Inferior parietal cortex (tissue), 1 donor: Measurements from ENCODE around the gene GLT6D1.
A peak's percentile ranks its signal among the peaks of the same experiment; 100 is the strongest.
"Not testable (repeated sequence)": the region's sequence is repeated elsewhere in the genome, so short reads cannot be mapped to it uniquely, and the experiment has no call there.

Source experiments
- DNase-seq: peaks from one replicate; pipeline ENCODE4 v3.0.0-alpha.2; 2016; ENCODE audit errors: extremely low spot score

GLT6D1 gene, protein sequence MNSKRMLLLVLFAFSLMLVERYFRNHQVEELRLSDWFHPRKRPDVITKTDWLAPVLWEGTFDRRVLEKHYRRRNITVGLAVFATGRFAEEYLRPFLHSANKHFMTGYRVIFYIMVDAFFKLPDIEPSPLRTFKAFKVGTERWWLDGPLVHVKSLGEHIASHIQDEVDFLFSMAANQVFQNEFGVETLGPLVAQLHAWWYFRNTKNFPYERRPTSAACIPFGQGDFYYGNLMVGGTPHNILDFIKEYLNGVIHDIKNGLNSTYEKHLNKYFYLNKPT

DNA sequence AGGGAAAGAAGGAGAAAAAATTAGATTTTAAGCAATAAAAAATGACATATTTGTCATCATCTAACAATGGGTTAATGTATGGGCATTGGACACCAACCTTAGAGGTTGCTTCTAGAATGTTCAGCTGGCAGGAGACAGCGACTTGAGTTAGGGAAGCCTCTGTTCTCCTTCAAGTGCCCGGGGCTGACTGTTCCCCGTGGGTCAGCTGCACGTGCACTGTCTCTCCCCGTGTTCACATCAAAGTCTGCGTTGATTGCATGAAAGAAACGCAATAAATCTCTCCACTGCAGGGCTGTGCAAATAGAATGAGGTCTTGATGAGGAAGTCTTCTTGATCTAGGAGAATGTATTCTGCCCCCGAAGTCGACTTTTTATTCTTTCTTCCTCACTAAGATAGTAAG lies at the start of gene GLT6D1:
Gene GLT6D1 (minus strand): TSS at position 345 of the 400 bp plus-strand sequence. CDS start 353 bp downstream, outside the sequence.
- DNase-seq: no peak

DNA sequence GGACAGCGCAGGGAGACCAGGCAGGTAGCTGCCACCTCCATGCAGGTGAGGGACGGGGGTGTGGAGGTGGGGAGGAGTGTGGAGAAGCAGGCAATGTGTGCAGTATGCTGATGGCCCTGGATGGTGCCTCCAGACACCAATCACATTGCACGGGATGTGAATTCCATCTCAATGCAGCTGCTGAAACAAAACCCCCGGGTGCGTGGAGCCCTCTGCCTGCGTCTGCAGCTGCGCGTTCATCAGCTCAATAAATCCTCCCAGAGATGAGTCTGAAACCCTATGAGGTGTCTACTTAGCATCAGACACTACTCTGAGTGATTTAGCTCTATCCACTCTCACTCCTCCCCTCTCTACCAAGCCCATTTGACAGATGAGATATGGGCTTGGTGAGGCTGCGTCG lies 49.7 kb upstream of the GLT6D1 start:
- no peak for DNase-seq

DNA sequence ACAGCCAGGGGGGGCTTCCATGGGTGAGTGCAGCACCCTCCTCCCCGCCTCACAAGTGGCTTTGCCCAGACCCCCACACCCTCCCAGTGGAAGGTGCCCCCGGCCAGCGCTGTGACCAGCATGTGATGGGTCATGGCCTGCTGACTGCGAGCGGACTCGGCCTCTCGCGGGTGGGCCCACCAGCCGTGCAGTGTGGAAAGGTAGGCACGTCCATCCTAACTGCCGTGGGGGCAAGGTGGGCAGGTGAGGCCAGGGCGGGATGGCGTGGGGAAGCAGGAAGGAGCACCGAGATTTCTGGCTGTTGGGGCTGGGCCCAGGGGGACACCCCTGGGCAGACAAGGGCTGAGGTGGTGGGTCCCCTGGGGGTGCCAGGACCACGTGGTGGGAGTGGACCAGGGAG lies 47.9 kb upstream of the GLT6D1 start:
- no peak for DNase-seq

DNA sequence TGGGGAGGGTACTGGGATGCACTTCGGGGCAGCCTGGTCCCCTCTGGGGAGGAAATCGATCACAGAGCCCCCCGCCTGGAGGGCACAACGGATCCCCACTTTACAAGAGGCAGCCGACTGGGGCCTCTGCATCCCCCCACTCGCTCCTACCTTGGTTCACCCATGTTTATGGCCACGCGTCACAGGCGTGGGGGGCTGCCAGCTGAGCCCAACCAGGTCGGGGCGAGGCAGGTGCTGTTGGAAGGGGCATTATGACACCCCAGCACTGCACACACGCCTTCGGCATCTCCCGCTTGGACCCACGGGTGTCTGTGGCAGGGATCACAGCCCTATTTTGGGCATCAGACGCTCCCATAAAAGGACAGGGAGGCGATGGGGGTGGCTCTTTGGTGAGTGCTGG lies 45.4 kb upstream of the GLT6D1 start:
- no peak for DNase-seq

DNA sequence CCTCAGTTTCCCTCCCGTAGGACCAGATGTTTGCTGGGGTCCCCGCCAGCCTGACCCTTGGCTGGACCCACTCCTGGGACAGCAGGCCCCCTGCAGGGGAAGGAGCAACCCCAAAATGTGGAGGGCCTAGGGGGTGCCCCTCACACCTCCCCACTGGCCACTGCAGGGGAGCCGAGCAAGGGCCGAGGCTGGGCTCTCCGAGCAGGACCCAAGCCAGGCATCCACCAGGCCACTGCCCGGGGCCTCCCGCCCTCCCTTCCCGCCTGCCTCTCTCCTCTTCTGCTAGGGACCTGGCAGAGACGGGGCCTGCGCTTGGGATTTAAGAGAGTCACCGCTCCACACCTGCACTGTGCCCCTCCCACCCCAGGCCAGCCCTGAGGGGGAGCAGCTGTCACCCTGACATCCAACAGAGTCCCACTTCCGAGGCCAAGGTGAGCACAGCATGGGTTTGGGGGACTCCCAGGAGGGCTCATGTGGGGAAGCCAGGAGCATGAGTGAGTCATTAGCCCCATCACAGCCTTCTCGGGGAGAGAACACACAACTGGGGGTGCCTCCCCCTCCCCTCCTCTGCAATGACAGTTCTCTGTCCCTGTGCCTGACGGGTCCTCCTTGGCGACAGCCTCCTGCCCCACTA lies 44.2 kb upstream of the GLT6D1 start:
- DNase-seq: no peak

DNA sequence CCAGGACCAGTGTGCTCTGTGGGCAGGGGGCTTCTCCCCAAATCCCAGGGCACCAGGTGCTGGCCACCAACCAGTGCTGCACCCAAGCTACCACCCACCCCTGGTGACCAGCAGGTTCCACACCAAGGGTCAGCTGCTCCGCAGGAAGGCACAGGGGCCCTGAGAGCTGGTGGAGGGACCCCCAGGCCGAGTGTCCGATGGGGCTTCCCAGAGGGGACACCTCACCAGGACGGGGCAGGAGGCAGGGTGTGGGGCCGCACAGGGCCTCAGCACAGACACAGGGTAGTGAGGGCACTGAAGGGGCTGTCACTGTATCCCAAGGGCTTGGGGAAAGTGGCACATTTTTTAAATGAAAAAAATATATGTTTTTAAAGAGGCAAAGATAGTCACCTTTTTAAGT lies 41.8 kb upstream of the GLT6D1 start:
- no peak for DNase-seq

DNA sequence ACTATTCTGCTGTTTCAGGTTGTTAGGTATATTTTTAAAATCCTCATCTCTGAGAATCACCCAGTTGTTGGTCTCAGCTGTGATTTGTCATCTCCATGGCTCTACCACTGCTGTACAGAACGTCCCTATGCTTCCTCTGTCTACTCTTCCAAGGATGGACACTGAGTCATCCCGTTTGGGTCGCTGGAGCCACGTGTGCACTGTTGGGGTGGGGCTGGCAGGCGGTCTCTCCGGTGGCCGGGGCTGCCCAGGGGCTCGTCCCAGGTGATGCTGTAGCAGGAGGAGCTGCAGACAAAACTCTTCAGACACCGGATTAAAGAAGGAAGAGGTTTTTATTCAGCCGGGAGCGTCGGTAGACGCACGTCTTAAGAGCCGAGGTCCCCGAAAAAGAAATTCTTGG lies 40.7 kb upstream of the GLT6D1 start:
- no peak for DNase-seq

DNA sequence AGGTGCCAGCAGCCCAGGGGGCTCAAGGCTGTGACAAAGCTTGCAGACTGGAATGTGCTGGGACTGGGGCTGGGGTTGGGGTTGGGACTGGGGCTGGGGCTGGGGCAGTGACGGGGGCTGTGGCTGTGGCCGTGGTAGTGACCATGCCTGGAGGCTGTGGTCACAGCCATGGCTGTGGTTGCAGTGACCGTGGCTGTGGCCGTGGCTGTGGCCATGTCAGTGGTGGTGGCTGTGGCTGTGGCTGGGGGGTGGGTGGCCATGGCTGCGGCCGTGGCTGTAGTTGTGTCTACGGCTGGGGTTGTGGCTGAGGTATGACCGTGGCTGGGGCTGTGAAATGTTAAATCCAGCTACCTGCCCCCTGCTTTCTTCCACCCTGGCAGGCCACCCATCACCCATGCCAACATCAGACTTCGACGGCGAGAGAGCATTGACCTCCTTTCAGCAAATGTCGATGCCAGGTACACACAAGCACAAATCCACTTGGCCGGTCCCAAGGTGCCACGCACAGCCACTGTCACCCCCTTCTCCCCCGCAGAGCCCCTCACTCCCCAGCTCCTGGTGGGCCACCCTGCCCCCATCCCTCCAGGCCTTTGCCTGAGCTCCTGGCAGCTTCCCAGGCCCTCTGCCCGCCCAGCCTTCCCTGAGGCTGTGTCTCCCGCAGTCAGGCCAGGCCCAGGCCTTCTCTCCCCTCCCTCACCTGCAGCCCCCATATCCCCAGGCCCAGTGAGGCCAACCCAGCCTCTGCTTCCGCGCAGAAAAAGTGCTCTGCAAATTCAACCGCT lies 39.1 kb upstream of the GLT6D1 start:
- DNase-seq: no peak

DNA sequence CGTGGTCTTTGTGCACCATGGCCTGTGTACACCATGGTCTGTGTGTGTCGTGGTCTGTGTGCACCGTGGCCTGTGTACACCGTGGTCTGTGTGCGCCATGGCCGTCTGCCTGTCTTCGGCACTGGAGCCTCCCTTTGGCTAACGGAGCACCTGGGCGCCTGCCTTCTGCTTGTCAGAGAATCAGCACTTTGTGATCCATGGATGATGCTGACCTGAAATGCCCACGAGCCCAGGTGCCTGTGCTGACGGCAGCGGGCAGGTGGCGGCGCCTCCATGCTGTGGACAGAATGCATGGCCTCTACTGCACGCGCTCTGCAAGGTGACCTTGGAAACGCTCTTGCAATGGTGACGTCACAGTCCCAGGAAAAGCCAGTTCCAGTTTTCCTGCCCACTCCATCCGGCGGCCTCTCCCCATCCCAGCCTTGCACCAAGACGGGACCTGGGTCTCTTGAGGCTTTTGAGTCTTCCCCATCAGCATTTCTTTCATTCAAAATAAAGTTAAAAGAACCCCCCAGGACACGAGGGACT lies 38.4 kb upstream of the GLT6D1 start:
- DNase-seq: no peak

DNA sequence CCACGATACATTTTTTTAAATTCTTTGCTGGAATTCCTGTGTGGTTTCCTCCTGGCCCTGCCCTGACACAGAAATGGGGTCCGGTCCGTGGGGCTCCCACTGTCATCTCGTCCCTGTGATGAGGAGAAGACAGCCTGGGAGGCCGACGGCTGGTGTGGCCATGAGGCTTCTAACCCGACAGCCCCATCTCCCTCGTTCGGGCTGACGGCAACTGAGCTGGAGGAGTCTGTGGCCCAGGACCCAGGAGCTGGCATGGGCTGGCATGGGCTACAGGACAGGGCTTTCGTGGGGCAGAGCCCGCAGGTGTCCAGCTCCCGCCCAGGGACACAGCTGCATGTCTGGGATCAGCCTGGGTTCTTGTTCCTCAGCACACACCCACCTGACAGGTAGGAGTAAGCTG lies 37.6 kb upstream of the GLT6D1 start:
- no peak for DNase-seq

DNA sequence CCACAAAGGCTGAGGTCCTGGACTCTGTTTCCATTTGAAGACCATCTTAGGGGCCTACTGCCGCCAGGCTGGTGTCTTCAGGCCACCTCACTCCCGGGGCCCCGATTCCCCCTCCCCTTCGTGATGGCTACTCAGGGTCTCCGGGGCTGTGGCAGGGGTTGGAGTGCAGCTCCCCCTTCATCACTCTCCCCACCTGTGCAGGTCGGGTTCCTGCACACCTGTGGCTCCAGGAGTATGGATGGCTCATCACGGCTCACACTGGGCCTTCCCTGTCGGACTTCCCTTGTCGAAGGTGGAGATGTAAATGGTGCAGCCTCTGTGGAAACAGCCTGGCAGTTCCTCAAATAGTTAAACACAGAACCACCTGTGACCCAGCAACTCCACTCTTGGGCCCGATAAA lies 35.6 kb upstream of the GLT6D1 start:
- no peak for DNase-seq

DNA sequence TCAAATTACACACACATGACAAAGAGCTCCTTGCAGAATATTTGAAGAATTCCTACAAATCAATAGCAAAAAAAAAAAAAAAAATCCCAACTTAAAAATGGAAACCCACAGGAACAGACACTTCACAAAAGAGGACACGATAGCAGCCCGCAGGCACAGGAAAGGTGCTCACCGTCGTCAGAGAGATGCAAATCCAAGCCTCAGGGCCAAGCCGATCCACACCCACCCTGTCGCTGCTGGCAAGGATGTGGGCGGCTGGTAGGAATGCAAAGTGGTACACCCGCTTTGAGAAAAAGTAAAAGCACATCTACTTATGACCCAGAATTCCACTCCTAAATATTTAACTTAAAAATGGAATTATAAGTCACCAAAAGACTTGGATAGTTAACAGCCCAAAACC lies 34.6 kb upstream of the GLT6D1 start:
- no peak for DNase-seq

DNA sequence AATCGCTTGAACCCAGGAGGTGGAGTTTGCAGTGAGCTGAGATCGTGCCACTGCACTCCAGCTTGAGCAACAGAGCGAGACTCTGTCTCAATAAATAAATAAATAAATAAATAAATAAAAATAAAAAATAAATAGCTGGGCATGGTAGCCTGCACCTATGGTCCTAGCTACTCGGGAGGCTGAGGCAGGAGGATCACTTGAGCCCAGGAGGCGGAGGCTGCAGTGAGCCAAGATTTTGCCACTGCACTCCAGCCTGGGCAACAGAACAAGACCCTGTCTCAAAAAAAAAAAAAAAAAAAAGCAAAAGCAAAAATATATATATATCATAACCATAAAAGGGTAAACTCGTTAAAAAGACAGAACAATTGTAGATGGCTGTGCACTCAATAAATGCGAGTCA lies 33.4 kb upstream of the GLT6D1 start:
- not testable (repeated sequence) for DNase-seq

DNA sequence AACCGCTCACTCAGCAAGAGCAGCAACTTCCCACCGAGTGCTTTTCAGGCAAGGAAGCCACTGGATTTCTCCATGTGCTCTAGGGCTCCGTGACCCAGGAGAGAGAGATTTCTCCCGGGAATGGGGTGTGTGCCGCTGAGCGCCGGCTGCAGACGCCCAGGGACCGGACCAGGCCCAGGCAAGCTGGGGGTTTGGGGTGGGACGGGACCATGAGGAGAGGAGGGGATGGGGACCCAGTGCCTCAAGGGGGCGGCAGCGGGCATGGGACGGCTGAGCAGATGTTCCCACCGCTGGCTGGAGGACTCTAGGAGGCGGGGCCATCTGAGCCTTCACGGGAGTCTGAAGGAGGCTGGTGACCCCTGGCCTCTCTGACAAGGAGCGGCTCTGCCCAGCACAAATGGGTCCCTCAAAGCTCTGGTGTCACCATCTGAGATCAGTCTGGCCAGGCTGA lies 32.3 kb upstream of the GLT6D1 start:
- DNase-seq: no peak

DNA sequence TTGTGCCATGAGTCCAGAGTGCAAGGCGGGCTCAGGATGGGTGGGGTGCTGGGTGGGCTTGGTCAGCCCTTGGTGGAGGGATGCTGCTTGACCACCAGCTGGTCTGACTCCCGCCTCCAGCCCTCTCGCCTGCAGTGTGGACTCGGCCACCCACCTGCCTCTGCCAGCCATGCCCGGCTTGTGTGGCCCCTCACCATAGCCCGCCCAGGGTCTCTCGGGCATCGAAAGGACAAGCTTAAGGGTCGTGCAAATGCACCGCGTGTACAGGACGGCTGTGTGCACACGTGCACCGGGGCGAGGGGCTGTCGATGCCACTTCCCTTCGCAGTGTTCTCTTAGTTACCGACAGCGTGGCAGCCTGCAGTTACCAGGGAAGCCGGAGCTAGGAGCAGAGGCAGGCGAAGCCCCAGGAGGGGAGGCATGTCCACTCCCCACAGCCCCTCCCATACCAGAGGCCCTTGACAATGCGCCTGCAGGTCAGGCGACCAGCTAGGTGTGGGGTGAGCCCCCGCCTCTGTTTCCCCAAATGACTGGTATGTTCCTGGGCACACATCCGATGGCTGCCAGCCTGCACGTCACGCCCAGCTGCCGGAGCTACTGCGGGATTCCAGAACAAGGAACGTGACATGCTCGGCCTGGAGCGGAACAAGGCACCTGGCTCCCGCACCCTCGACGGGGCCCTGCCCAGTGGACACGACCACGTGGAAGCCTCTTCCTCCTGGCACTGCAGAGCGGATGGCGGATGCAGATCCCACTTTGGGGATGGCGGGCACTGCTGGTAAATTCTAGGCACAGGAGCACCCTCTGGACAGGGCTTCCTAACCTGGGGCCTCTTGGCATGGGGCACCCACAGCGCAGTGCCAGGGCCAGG lies 31.6 kb upstream of the GLT6D1 start:
- no peak for DNase-seq

DNA sequence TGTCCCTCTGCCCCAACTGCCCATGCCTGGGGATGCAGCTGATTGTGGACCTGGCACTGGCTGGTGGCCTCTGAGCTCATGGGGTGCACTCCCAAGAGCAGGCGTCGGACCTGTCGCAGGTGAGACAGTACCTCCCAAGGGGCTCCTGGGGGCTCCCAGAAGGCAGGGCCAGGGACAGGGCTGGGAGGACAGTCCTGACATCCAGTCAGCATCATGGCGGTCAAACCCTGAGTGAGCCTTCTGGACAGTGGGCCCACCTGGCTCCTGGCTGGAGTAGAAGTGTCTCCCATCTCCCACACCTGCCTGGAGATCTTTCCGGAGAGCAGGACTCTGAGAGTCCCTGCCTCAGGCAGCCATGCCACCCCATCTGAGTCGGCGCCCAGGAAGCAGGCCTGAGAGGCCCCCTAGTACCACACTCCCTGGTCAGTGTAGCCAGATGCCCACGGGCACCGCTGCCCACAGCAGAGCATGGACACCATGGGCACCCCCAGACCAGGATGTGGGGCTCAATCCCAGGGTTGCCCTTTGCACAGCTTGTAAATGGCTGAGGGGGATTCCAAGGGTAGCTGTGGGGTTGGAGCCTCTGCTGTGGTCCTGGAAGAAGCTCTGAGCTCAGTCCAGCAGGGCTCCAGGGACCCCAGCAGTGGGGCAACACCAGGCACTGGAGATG lies 30.4 kb upstream of the GLT6D1 start:
- no peak for DNase-seq

DNA sequence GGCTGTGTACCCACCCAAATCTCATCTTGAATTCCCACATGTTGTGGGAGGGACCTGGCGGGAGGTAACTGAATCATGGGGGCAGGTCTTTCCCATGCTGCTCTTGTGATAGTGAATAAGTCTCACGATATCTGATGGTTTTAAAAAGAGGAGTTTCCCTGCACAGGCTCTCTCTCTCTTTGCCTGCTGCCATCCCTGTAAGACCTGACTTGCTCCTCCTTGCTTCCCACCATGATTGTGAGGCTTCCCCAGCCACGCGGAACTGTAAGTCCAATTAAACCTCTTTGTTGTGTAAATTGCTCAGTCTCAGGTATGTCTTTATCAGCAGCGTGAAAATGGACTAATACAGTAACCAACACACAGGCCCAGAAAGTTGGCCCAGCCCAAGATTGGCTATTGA lies 29.7 kb upstream of the GLT6D1 start:
- not testable (repeated sequence) for DNase-seq

DNA sequence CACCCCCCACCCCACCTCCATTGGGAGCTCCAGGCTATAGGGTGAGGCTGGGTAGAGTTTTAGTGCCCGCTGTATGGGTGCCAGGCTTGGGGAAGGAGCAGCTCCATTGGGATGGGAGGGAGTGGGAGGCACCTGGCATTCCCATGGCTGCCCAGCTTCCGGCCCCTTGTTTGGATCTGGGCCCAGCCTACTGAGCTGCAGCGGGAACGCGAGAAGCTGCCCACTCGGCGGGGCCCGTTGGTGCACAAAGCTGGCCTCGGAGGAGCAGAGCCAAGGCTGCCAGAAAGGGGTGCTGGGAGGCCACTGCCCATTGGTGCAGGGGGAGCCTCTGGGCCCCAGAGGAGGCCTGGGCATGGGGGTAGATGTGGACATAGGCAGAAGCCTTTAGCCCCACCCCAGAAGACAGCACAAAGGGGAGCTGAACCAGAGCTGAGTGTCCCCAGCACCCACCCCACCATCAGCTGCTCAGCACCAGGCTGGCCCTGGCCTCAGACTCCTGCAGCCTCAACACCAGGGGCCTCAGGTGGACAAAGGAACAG lies 28.2 kb upstream of the GLT6D1 start:
- peak; percentile 6 for DNase-seq

DNA sequence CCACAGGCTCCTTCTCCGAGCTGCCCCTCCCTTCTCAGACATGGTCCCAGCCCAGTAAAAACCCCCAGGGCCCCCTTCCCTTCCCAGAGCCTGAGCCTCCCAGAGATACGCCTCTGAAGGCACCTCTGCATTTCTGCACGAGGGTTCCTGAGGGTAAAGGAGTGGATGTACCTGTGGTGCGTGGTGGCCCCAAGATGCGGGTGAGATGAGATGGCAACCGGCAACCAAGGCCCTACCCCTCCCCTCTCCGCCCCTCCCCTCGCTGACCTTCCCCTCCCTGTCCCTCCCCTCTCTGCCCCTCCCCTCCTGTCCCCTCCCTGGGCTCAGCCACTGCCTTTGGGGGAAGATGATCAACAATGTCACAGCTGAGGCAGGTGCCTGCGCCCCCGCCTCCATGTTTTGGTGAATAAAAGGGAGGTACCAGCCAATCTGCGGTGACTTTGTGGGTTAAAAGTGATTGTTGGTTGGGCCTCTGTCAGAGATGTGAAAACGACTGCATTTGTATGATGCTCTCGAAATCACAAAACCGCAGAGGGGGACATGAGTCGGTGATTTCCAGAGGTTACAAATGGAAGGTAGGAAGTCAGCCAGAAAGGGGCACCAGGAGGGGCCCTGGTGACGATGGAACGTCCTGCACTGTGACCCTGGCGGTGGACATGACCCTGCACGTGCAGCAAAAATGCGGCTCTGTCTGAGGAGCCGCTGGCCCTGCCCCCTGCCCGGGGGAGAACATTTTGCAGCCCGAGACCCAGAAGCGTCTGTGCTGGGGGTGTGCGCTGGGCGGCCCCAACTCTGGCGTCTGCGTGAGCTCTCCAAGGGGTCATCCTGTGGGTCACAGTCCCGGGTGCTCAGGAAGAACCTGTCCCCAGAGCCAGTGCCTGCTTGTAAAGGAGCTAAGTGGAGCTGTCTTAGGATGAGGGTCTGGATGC lies 27.5 kb upstream of the GLT6D1 start:
- DNase-seq: no peak

DNA sequence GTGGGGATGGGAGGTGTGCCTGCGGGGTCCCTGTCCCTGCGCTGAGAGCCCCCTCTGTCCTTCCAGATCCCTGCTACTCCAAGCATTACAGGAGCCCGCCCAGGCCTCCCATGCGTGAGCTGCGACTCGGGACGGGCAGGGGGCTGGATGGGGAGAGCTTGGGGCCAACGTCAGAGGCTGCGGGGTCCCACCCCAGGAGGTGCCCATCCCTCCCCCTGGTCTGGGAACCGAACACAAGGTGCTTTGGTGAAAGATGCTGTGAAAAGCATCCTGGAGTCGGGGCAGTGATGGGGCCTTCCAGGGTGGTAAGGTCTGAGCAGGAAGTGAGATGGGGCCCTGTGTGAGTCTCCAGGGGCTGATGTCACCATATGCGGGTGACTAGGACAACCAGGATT lies 26.5 kb upstream of the GLT6D1 start:
- no peak for DNase-seq
